Measurements from ENCODE around the gene TPSD1.
"Not testable (repeated sequence)": the region's sequence is repeated elsewhere in the genome, so short reads cannot be mapped to it uniquely, and the experiment has no call there.

Gene TPSD1

GRCh38 chr16:1255276-1256122 lies at the start of gene TPSD1:
TSS of gene TPSD1 (plus strand) at chr16:1256069. CDS start at chr16:1256281, 212 bp downstream.
- not testable (repeated sequence) for DNase-seq

GRCh38 chr16:1206326-1206725 lies 49.5 kb upstream of the TPSD1 start:
- ATAC-seq (ENCODE audit: insufficient read depth, low read depth), result no peak
- no peak for DNase-seq
- H4K20me1 ChIP-seq (ENCODE audit: insufficient read depth, low read length), result no peaks in the 10 kb centered on the region
- no peaks in the 10 kb centered on the region for H3K36me3 ChIP-seq (ENCODE audit: insufficient read depth, low read length)
- no peaks in the 10 kb centered on the region for H3K27me3 ChIP-seq (ENCODE audit: insufficient read depth, low read length, poor library complexity)
- no peaks in the 10 kb centered on the region for H3K4me1 ChIP-seq (ENCODE audit: insufficient read depth, low read length)
- H3K79me2 ChIP-seq (ENCODE audit: insufficient read depth, low read length), result no peaks in the 10 kb centered on the region
- no peak overlapping the region for H2AFZ ChIP-seq (ENCODE audit: low read depth, low read length)
- no peak overlapping the region for H3K4me2 ChIP-seq (ENCODE audit: insufficient read depth, low read length)
- no peaks in the 10 kb centered on the region for H3K9me3 ChIP-seq (ENCODE audit: insufficient read depth, low read length, severe bottlenecking)
- no peak overlapping the region for H3K27ac ChIP-seq (ENCODE audit: low read length)
- H3K4me3 ChIP-seq (ENCODE audit: low read depth in 1 of 2, low read length in 2 of 2), result no peak overlapping the region
- TF ChIP-seq EZH2 (IDR thresholded peaks at IDR 0.05; ENCODE audit: borderline replicate concordance, low read depth, low read length, severe bottlenecking), result no peak
- no peak for TF ChIP-seq CTCF (IDR thresholded peaks at IDR 0.05; ENCODE audit: borderline replicate concordance, extremely low read depth, low read length, poor library complexity, severe bottlenecking)
- H3K9ac ChIP-seq (ENCODE audit: low read depth, low read length), result no peak overlapping the region

More at GRCh38 chr16:1255276-1256122, at the start of gene TPSD1:
- not testable (repeated sequence) for H2AFZ ChIP-seq (ENCODE audit: low read depth, low read length); H3K27me3 ChIP-seq (ENCODE audit: insufficient read depth, low read length, poor library complexity); H3K4me3 ChIP-seq (ENCODE audit: low read depth in 1 of 2, low read length in 2 of 2); H3K9me3 ChIP-seq (ENCODE audit: insufficient read depth, low read length, severe bottlenecking); H3K9ac ChIP-seq (ENCODE audit: low read depth, low read length); H3K4me1 ChIP-seq (ENCODE audit: insufficient read depth, low read length); H4K20me1 ChIP-seq (ENCODE audit: insufficient read depth, low read length); H3K4me2 ChIP-seq (ENCODE audit: insufficient read depth, low read length); ATAC-seq (ENCODE audit: insufficient read depth, low read depth); H3K36me3 ChIP-seq (ENCODE audit: insufficient read depth, low read length); H3K27ac ChIP-seq (ENCODE audit: low read length); H3K79me2 ChIP-seq (ENCODE audit: insufficient read depth, low read length)

- no peaks in the 10 kb centered on the region for H3K4me1 ChIP-seq (ENCODE audit: insufficient read depth, low read length)
- DNase-seq, result no peak
- H3K9ac ChIP-seq (ENCODE audit: low read depth, low read length), result no peak overlapping the region
- H4K20me1 ChIP-seq (ENCODE audit: insufficient read depth, low read length), result no peaks in the 10 kb centered on the region
- H3K79me2 ChIP-seq (ENCODE audit: insufficient read depth, low read length), result no peaks in the 10 kb centered on the region
- no peak overlapping the region for H3K4me2 ChIP-seq (ENCODE audit: insufficient read depth, low read length)
- TF ChIP-seq CTCF (IDR thresholded peaks at IDR 0.05; ENCODE audit: borderline replicate concordance, extremely low read depth, low read length, poor library complexity, severe bottlenecking) (no peak), EZH2 (IDR thresholded peaks at IDR 0.05; ENCODE audit: borderline replicate concordance, low read depth, low read length, severe bottlenecking) (no peak)
- H2AFZ ChIP-seq (ENCODE audit: low read depth, low read length), result no peak overlapping the region
- no peak overlapping the region for H3K27ac ChIP-seq (ENCODE audit: low read length)
- H3K27me3 ChIP-seq (ENCODE audit: insufficient read depth, low read length, poor library complexity), result no peaks in the 10 kb centered on the region
- H3K36me3 ChIP-seq (ENCODE audit: insufficient read depth, low read length), result no peaks in the 10 kb centered on the region
- no peak overlapping the region for H3K4me3 ChIP-seq (ENCODE audit: low read depth in 1 of 2, low read length in 2 of 2)
- H3K9me3 ChIP-seq (ENCODE audit: insufficient read depth, low read length, severe bottlenecking), result no peaks in the 10 kb centered on the region
- ATAC-seq (ENCODE audit: insufficient read depth, low read depth), result no peak
These were observed 49.1 kb upstream of the TPSD1 start for GRCh38 chr16:1206786-1207185.

GRCh38 chr16:1208239-1208830 lies 47.5 kb upstream of the TPSD1 start:
- Histone ChIP-seq H2AFZ (ENCODE audit: low read depth, low read length) (no peak overlapping the region), H4K20me1 (ENCODE audit: insufficient read depth, low read length) (no peaks in the 10 kb centered on the region), H3K4me3 (ENCODE audit: low read depth in 1 of 2, low read length in 2 of 2) (no peak overlapping the region), H3K79me2 (ENCODE audit: insufficient read depth, low read length) (no peaks in the 10 kb centered on the region), H3K27ac (ENCODE audit: low read length) (no peak overlapping the region), H3K4me1 (ENCODE audit: insufficient read depth, low read length) (no peaks in the 10 kb centered on the region), H3K9me3 (ENCODE audit: insufficient read depth, low read length, severe bottlenecking) (no peaks in the 10 kb centered on the region), H3K4me2 (ENCODE audit: insufficient read depth, low read length) (no peak overlapping the region), H3K9ac (ENCODE audit: low read depth, low read length) (no peak overlapping the region), H3K36me3 (ENCODE audit: insufficient read depth, low read length) (no peaks in the 10 kb centered on the region), H3K27me3 (ENCODE audit: insufficient read depth, low read length, poor library complexity) (no peaks in the 10 kb centered on the region)
- ATAC-seq (ENCODE audit: insufficient read depth, low read depth) (no peak), DNase-seq (no peak)
- TF ChIP-seq EZH2 (IDR thresholded peaks at IDR 0.05; ENCODE audit: borderline replicate concordance, low read depth, low read length, severe bottlenecking), result no peak
- no peak for TF ChIP-seq CTCF (IDR thresholded peaks at IDR 0.05; ENCODE audit: borderline replicate concordance, extremely low read depth, low read length, poor library complexity, severe bottlenecking)
